SKM-1 treated with dmso at 0.1 percent for 144 hours (cell line): ENCODE results near the gene HPDL.
"Not testable (repeated sequence)": the region's sequence is repeated elsewhere in the genome, so short reads cannot be mapped to it uniquely, and the experiment has no call there.

Experiments
- DNase-seq: peaks from one replicate; lab custom pipeline; 2025; ENCODE audit not compliant: unreplicated experiment; lab: John Stamatoyannopoulos, UW

HPDL gene

DNA sequence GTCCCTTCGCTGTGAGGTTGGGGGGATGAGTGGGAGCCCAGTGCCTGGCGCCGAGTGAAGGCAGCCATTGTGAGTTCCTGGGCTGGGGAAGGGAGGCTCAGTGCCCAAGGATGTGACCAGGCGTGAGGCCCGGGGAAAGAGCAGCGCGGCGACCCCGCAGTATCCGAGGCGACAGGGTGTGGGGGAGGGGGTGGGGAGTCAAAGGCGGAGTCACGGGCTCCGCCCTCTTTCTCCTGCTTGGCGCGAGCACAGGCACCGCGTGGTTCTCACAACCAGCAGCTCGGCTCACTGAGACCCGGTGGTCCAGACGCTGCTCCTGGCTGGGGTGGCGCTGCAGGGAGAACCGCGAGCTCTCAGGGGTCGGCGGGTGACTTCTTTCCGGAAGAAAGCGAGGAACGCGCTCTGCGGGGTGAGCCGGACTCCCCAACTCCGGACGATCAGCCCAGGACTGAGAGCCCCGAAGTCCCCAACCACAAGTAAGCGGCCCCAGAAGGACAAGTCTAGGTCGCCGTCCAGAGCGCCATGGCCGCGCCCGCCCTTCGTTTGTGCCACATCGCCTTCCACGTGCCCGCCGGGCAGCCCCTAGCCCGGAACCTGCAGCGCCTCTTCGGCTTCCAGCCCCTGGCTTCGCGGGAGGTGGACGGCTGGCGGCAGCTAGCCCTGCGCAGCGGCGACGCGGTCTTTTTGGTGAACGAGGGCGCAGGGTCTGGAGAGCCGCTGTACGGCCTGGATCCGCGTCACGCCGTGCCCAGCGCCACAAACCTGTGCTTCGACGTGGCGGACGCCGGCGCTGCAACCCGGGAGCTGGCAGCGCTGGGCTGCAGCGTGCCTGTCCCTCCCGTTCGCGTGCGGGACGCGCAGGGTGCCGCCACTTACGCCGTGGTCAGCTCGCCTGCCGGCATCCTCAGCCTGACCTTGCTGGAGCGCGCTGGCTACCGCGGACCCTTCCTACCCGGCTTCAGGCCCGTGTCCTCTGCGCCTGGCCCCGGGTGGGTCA lies at the start of gene HPDL:
TSS of gene HPDL (plus strand) at position 269 of the 997 bp plus-strand sequence. CDS start at position 523, 254 bp downstream.
- DNase-seq = peak; percentile 49

DNA sequence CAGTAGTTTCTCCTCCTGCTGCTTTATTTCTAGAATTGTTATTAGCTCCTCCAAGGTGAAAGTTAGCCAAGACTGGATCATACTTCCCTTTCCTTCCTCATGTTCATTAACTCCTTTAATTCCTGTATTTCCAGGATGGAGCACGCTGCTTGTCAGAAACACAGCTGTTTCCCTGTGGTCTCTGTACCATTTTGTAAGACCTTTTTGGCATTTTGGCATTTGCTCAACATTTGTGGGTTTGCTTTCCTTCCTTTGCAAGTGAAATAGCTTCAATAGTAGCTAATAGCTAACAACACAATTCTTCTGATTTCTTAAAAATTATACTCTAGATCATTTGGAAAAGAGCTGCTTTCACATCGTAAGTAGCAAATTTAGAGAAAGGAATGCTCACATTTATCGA lies 44.3 kb upstream of the HPDL start:
- DNase-seq = no peak

GRCh38 chr1:45284858-45285257 lies 41.8 kb upstream of the HPDL start:
- not testable (repeated sequence) for DNase-seq

DNA sequence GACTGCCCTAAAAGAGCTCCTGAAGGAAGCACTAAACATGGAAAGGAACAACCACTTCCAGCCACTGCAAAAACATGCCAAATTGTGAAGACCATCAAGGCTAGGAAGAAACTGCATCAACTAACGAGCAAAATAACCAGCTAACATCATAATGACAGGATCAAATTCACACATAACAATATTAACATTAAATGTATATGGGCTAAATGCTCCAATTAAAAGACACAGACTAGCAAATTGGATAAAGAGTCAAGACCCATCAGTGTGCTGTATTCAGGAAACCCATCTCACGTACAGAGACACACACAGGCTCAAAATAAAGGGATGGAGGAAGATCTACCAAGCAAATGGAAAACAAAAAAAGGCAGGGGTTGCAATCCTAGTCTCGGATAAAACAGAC lies 40.2 kb upstream of the HPDL start:
- not testable (repeated sequence) for DNase-seq

DNA sequence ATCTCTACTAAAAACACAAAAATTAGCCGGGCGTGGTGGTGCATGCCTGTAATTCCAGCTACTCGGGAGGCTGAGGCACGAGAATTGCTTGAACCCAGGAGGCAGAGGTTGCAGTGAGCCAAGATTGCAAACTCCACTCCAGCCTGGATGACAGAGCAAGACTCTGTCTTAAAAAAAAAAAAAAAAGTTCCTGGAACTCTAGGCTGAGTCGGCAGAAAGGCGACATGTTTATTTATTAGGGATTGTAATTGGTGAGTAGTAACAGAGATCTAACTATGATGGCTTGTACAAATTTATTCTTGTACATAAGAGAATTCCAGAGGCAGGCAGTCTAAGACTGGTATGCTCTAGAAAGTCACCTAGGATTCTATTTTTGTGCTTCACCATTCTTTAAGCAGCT lies 35.7 kb upstream of the HPDL start:
- DNase-seq = not testable (repeated sequence)

- DNase-seq = no peak
Measured at GRCh38 chr1:45291716-45292115, 35.0 kb upstream of the HPDL start.

DNA sequence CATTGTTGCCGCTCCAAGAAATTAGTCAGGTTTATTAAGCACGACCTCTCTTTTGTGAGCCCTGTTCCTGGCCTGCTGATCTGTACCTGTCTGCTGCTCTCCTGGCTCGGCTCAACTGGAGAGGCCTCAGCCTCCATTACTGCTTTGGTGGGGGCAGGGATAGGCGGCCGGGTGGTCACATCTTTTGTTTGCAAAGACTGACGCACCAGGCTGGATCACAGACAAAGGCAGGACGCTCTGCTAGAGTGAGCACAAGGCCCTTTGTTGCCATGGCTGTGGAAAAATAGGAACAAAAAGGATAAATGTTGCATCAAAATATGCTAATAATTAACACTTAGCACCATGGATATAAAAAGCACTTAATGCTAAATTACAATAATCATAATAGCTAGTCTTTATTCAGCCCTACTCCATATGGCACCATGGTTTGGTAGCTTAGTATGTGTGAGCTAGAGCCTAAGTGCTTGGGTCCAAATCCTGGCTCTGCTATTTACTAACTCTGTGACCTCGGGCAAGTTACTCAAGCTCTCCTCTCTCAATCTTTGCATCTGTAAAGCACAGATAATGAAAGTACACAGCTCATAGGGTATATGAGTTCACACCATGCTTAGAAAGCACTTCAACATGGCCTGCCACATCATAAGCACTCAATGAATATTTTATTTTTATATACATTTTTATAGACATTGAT lies 28.9 kb upstream of the HPDL start:
- DNase-seq = no peak

- DNase-seq = no peak
Measured at GRCh38 chr1:45299296-45299695, 27.4 kb upstream of the HPDL start.

DNA sequence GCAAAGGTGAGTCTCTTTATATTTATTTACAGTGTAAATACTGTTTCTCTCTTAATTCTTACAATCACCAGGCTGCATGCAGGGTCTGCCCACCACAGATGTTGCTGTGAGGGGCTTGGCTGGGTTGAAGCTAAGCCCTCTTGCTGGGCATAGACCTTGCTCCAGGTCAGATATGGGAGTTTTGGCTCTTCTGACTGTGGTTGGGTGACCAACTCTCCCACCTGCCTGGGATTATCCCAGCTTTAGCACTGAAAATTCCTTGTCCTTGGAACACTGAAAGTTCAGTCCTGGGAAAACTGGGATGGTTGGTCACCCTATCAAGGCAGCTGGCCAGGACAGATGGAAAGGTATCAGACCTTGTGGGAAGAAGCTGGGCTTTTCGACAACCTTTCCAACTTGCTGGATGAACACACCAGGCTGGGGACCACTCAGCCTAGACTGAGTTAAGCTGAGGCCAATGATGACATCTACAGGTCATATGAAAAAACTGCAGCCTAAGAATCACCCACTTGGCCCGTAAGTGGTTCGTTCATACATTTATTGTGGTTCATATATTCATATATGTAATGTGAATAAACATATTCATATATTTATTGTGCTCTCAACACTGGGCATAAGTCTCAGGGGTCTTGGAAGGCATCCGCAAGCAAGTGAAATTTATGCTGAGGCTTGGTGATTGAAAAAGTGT lies 26.6 kb upstream of the HPDL start:
- DNase-seq = peak; percentile 30

DNA sequence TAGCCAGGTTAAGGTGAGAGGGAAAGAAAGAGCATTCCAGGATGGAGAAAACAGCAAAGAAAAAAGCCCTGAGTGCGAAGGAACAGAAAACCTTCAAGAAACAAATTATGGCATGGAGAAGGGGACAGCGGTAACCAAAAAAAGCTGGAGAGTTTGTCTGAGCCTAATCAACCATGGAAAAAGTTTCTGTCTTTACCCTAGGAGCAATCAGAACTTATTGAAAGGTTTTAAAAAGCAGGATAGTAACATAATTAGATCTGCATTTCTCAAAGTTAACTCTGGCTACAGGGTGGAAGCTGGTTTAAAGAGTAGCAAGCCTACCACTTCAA lies 26.1 kb upstream of the HPDL start:
- DNase-seq = no peak

- no peak for DNase-seq
Measured at GRCh38 chr1:45302505-45303150, 24.1 kb upstream of the HPDL start.

DNA sequence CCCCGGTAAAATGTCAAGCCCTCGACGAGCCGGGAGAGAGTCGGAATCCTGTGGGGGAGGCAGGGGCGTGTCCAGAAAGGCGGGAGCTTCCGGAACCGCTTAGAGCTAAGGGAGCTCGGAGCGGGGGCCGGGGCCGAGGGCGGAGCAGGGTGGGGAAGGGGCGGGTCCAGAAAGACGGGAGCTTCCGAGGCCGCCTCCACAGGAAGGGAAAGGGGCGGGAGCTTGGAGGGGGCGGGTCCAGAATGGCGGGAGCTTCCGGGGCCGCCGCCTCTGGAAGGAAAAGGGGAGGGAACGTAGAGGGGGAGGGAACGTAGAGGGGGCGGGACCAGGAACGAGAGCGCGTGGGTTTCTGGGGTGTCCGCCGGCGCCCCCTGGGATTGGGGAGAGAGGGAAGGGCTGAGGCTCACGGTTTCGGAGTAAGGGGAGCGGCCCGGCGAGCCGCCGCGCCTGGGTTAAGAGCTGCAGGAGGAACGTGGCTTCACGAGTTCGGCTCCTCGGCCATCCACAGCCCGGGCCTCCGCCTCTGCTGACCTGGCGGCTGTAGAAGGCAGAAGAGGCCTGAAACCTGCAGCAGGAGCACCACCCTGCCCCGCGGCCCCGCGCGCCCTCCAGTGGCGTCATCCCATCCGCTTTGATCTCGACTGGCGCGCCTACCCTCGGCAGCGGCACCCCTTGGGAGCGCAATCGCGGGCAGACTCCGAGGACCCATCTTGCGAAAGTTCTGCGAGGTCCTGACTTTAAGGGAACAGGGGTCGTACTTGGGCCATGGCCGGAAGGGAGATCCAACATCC lies 23.0 kb upstream of the HPDL start:
- peak; percentile 93 for DNase-seq

GRCh38 chr1:45304311-45305081 lies 22.2 kb upstream of the HPDL start:
- DNase-seq = no peak

GRCh38 chr1:45305231-45305630 lies 21.5 kb upstream of the HPDL start:
- no peak for DNase-seq

GRCh38 chr1:45306319-45306718 lies 20.4 kb upstream of the HPDL start:
- no peak for DNase-seq

DNA sequence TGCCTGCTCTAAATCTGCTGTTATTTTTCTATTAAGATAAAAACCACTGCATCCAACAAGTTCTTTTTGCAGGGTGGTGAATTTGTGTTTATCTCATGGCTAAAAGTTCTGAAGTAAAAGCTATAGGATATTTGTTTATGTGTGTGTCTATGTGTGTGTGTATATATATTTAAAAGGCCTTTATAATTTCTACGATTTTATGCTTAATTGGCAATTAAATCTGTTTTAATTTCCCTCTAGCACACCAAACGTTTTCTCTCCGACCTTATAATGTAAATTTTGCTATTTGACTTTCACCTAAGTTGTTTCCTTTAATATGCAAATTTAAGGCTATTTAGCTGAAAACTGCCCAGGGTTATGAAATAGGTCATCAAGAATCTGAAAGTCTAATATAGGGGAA lies 19.8 kb upstream of the HPDL start:
- DNase-seq = no peak

- DNase-seq = no peak
Measured at GRCh38 chr1:45314266-45314665, 12.4 kb upstream of the HPDL start.

- DNase-seq = no peak
Measured at GRCh38 chr1:45317166-45317565, 9.5 kb upstream of the HPDL start.

DNA sequence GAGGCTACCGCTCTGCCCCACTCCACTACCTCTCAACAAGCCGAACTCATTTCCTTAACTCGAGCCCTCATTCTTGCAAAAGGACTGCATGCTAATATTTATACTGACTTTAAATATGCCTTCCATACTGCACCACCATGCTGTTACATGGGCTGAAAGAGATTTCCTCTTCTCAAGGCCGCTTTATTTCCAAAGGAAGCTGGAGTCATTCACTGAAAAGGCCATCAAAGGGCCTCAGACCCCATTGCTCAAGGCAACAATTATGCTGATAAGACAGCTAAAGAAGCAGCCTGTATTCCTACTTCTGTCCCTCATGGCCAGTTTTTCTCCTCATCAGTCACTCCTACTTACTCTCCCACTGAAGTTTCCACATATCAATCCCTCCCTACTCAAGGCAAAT lies 6.9 kb upstream of the HPDL start:
- DNase-seq = no peak

DNA sequence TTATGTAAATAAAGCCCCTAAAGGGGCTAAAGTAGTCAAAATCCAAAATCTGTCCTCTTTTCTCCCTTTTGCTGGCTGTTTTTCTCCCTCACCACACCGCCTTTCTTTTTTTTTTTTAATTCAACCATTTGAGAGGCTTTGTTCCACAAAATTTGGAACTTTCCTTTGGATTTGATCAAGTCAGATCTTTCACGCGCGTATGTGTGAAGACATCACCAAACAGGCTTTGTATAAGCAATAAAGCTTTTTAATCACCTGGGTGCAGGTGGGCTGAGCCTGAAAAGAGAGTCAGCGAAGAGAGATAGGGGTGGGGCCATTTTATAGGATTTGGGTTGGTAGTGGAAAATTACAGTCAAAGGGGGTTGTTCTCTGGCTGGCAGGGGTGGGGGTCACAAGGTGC lies 5.3 kb upstream of the HPDL start:
- no peak for DNase-seq
